Trophoblast cell (in vitro differentiated cells and primary cell): ENCODE data around the gene CD81.

ENCODE experiments used
- DNase-seq, 2 donors: peaks; one replicate each; pipeline ENCODE4 v3.0.0-alpha.2; 2016
- H2AFZ ChIP-seq: 2 replicates; pipeline ENCODE4 v1.6.1; 2013; ENCODE audit warnings: low read length, moderate library complexity, mild to moderate bottlenecking; ENCODE audit not compliant: insufficient read depth, poor library complexity
- H2AK5ac ChIP-seq: 2 replicates; pipeline ENCODE4 v1.6.1; 2013; ENCODE audit warnings: mild to moderate bottlenecking, low read length
- H2BK120ac ChIP-seq: 2 replicates; pipeline ENCODE4 v1.6.1; 2013; ENCODE audit warnings: low read length, mild to moderate bottlenecking, moderate library complexity; ENCODE audit not compliant: insufficient read depth, poor library complexity
- H2BK12ac ChIP-seq: 2 replicates; pipeline ENCODE4 v1.6.1; 2013; ENCODE audit warnings: mild to moderate bottlenecking, low read length, moderate library complexity
- H2BK5ac ChIP-seq: 2 replicates; pipeline ENCODE4 v1.6.1; 2013; ENCODE audit warnings: low read length, low read depth, moderate library complexity, mild to moderate bottlenecking; ENCODE audit not compliant: poor library complexity
- H3K14ac ChIP-seq: 2 replicates; pipeline ENCODE4 v1.6.1; 2013; ENCODE audit warnings: mild to moderate bottlenecking, low read length
- H3K18ac ChIP-seq: 2 replicates; pipeline ENCODE4 v1.6.1; 2013; ENCODE audit warnings: mild to moderate bottlenecking, low read length
- H3K23ac ChIP-seq: 2 replicates; pipeline ENCODE4 v1.6.1; 2013; ENCODE audit warnings: low read length
- H3K27ac ChIP-seq: 2 replicates; pipeline ENCODE4 v1.5.1; 2013; ENCODE audit warnings: low read depth, mild to moderate bottlenecking, inconsistent platforms, low read length, moderate library complexity
- H3K27me3 ChIP-seq: 2 replicates; pipeline ENCODE4 v1.6.1; 2013; ENCODE audit warnings: inconsistent platforms, mild to moderate bottlenecking, low read length, moderate library complexity; ENCODE audit not compliant: insufficient read depth
- H3K36me3 ChIP-seq, 2 experiments: 1 replicate in 1 of 2; 2 replicates in 1 of 2; pipeline ENCODE4 v1.6.1; 2013; ENCODE audit warnings: low read length in 2 of 2, mild to moderate bottlenecking in 2 of 2, moderate library complexity in 1 of 2; ENCODE audit not compliant: insufficient read depth in 2 of 2, control insufficient read depth in 1 of 2
- H3K4ac ChIP-seq: 2 replicates; pipeline ENCODE4 v1.6.1; 2013; ENCODE audit warnings: low read depth, mild to moderate bottlenecking, low read length, moderate library complexity
- H3K4me1 ChIP-seq, 2 experiments: 1 replicate in 1 of 2; 2 replicates in 1 of 2; pipeline ENCODE4 v1.6.1; 2013; ENCODE audit warnings: low read length in 2 of 2, mild to moderate bottlenecking in 2 of 2, moderate library complexity in 1 of 2; ENCODE audit not compliant: insufficient read depth in 2 of 2, control insufficient read depth in 1 of 2
- H3K4me2 ChIP-seq: 2 replicates; pipeline ENCODE4 v1.6.1; 2013; ENCODE audit warnings: inconsistent platforms, mild to moderate bottlenecking, low read length, moderate library complexity
- H3K4me3 ChIP-seq: 2 replicates; pipeline ENCODE4 v1.5.1; 2013; ENCODE audit warnings: mild to moderate bottlenecking, low read depth, low read length, inconsistent platforms
- H3K79me1 ChIP-seq: one replicate; pipeline ENCODE4 v1.6.1; 2013; ENCODE audit warnings: low read length
- H3K79me2 ChIP-seq: 2 replicates; pipeline ENCODE4 v1.6.1; 2013; ENCODE audit warnings: low read length, mild to moderate bottlenecking; ENCODE audit not compliant: control insufficient read depth, insufficient read depth, poor library complexity
- H3K9ac ChIP-seq: 2 replicates; pipeline ENCODE4 v1.6.1; 2013; ENCODE audit warnings: mild to moderate bottlenecking, low read length
- H3K9me3 ChIP-seq: 2 replicates; pipeline ENCODE4 v1.6.1; 2013; ENCODE audit warnings: low read depth, mild to moderate bottlenecking, control low read depth, inconsistent platforms, low read length; ENCODE audit not compliant: insufficient read depth
- H4K12ac ChIP-seq: 2 replicates; pipeline ENCODE4 v1.6.1; 2013; ENCODE audit warnings: low read depth, mild to moderate bottlenecking, low read length, moderate library complexity
- H4K8ac ChIP-seq: 2 replicates; pipeline ENCODE4 v1.6.1; 2013; ENCODE audit warnings: low read depth, mild to moderate bottlenecking, low read length, moderate library complexity
- H4K91ac ChIP-seq: one replicate; pipeline ENCODE4 v1.6.1; 2013; ENCODE audit warnings: low read depth, mild to moderate bottlenecking, low read length, moderate library complexity
- WGBS: extraction: QIAGEN DNeasy Blood & Tissue Kit; methylation state at CpG from one replicate; pipeline ENCODE4 v1.1.7; 2013; ENCODE audit warnings: missing lambda C conversion rate; ENCODE audit not compliant: insufficient read length, insufficient coverage; ENCODE audit errors: extremely low coverage; 5-methylcytosine and 5-hydroxymethylcytosine counted together

The CD81 gene

GRCh38 chr11:2395211-2395730 lies 18.2 kb downstream of the CD81 start:
- peaks cover 6% of the 10 kb centered on the region for H3K79me1 ChIP-seq
- H2BK12ac ChIP-seq = no peak overlapping the region
- H2BK120ac ChIP-seq = no peak overlapping the region
- H2BK5ac ChIP-seq = no peak overlapping the region
- no peak overlapping the region for H3K4ac ChIP-seq
- H3K4me2 ChIP-seq = no peak overlapping the region
- H3K23ac ChIP-seq = no peak overlapping the region
- no peak overlapping the region for H2AK5ac ChIP-seq
- H4K12ac ChIP-seq = no peak overlapping the region
- no peak overlapping the region for H3K14ac ChIP-seq
- no peak overlapping the region for H3K18ac ChIP-seq
- WGBS = no CpG with 5 or more reads among the region's 26 CpGs
- no peak overlapping the region for H3K27ac ChIP-seq
- H3K79me2 ChIP-seq = peaks cover 3% of the 10 kb centered on the region
- no peak overlapping the region for H3K9ac ChIP-seq
- no peak overlapping the region for H4K8ac ChIP-seq
- H3K27me3 ChIP-seq = no peaks in the 10 kb centered on the region
- H3K9me3 ChIP-seq = peaks cover 2% of the 10 kb centered on the region
- peaks cover 7 to 9% of the 10 kb centered on the region in 2 experiments for H3K4me1 ChIP-seq
- H3K36me3 ChIP-seq = peaks cover 60 to 67% of the 10 kb centered on the region in 2 experiments
- DNase-seq = no peak
- no peak overlapping the region for H3K4me3 ChIP-seq
- no peak overlapping the region for H2AFZ ChIP-seq
- no peak overlapping the region for H4K91ac ChIP-seq

GRCh38 chr11:2395856-2396255 lies 18.7 kb downstream of the CD81 start:
- Histone ChIP-seq H2AK5ac (no peak overlapping the region), H3K79me2 (peaks cover 5% of the 10 kb centered on the region), H4K12ac (no peak overlapping the region), H2BK120ac (no peak overlapping the region), H3K36me3 (peaks cover 60 to 64% of the 10 kb centered on the region in 2 experiments), H4K91ac (no peak overlapping the region), H3K9me3 (no peaks in the 10 kb centered on the region), H2AFZ (no peak overlapping the region), H3K18ac (no peak overlapping the region), H3K4me1 (peaks cover 7 to 9% of the 10 kb centered on the region in 2 experiments), H3K27me3 (no peaks in the 10 kb centered on the region), H3K14ac (no peak overlapping the region), H3K23ac (no peak overlapping the region), H2BK5ac (no peak overlapping the region), H3K4me3 (no peak overlapping the region), H3K4me2 (no peak overlapping the region), H4K8ac (no peak overlapping the region), H3K79me1 (peaks cover 8% of the 10 kb centered on the region), H3K9ac (no peak overlapping the region), H3K4ac (no peak overlapping the region), H2BK12ac (no peak overlapping the region), H3K27ac (no peak overlapping the region)
- no peak for DNase-seq
- WGBS = no CpG with 5 or more reads among the region's 17 CpGs

- no peak overlapping the region for H2BK12ac ChIP-seq
- no peak overlapping the region for H3K4me3 ChIP-seq
- no peak overlapping the region for H4K8ac ChIP-seq
- H3K79me1 ChIP-seq = peaks cover 11% of the 10 kb centered on the region
- no CpG with 5 or more reads among the region's 26 CpGs for whole genome bisulfite sequencing
- no peaks in the 10 kb centered on the region for H3K27me3 ChIP-seq
- H2BK5ac ChIP-seq = no peak overlapping the region
- no peak overlapping the region for H2AFZ ChIP-seq
- peaks cover 10% of the 10 kb centered on the region for H3K79me2 ChIP-seq
- H3K4me1 ChIP-seq = peaks cover 7 to 12% of the 10 kb centered on the region in 2 experiments
- no peak overlapping the region for H3K27ac ChIP-seq
- H3K4me2 ChIP-seq = no peak overlapping the region
- H3K23ac ChIP-seq = no peak overlapping the region
- H2BK120ac ChIP-seq = no peak overlapping the region
- no peaks in the 10 kb centered on the region for H3K9me3 ChIP-seq
- H3K14ac ChIP-seq = no peak overlapping the region
- no peak overlapping the region for H3K18ac ChIP-seq
- H2AK5ac ChIP-seq = no peak overlapping the region
- H3K4ac ChIP-seq = no peak overlapping the region
- H3K9ac ChIP-seq = no peak overlapping the region
- H4K91ac ChIP-seq = no peak overlapping the region
- peaks cover 53 to 58% of the 10 kb centered on the region in 2 experiments for H3K36me3 ChIP-seq
- no peak for DNase-seq
- H4K12ac ChIP-seq = no peak overlapping the region
These were observed 19.4 kb downstream of the CD81 start for GRCh38 chr11:2396471-2396870.

GRCh38 chr11:2397005-2397404 lies 19.9 kb downstream of the CD81 start:
- Histone ChIP-seq H3K4me1 (peaks cover 12 to 16% of the 10 kb centered on the region in 2 experiments), H2BK12ac (no peak overlapping the region), H3K18ac (no peak overlapping the region), H3K23ac (no peak overlapping the region), H3K4me2 (no peak overlapping the region), H3K14ac (no peak overlapping the region), H2BK120ac (no peak overlapping the region), H4K91ac (no peak overlapping the region), H3K4ac (no peak overlapping the region), H3K9me3 (no peaks in the 10 kb centered on the region), H3K36me3 (peaks cover 49 to 54% of the 10 kb centered on the region in 2 experiments), H2AFZ (no peak overlapping the region), H3K27me3 (no peaks in the 10 kb centered on the region), H3K79me1 (peaks cover 11% of the 10 kb centered on the region), H3K27ac (no peak overlapping the region), H4K8ac (no peak overlapping the region), H3K79me2 (peaks cover 10% of the 10 kb centered on the region), H3K9ac (no peak overlapping the region), H2AK5ac (no peak overlapping the region), H2BK5ac (no peak overlapping the region), H3K4me3 (no peak overlapping the region), H4K12ac (no peak overlapping the region)
- WGBS = no CpG with 5 or more reads among the region's 12 CpGs
- no peak for DNase-seq
